HTERT RPE-1 (cell line): ENCODE results near the gene POMT2.
"Not testable (repeated sequence)": the region's sequence is repeated elsewhere in the genome, so short reads cannot be mapped to it uniquely, and the experiment has no call there.

Source experiments
- in situ Hi-C: fragments of 300-500 bp; cut with MboI; formaldehyde crosslinking; loops from 4 replicates; pipeline ENCODE4 v1.14.3; 2020; ENCODE audit warnings: low sequenced_read_pairs

The POMT2 gene

GRCh38 chr14:77303417-77304156 is 17.1 kb downstream of the POMT2 start:
- in situ Hi-C loops: no loop called here

GRCh38 chr14:77302926-77303325 is 17.8 kb downstream of the POMT2 start:
- in situ Hi-C loops: no loop called here

DNA sequence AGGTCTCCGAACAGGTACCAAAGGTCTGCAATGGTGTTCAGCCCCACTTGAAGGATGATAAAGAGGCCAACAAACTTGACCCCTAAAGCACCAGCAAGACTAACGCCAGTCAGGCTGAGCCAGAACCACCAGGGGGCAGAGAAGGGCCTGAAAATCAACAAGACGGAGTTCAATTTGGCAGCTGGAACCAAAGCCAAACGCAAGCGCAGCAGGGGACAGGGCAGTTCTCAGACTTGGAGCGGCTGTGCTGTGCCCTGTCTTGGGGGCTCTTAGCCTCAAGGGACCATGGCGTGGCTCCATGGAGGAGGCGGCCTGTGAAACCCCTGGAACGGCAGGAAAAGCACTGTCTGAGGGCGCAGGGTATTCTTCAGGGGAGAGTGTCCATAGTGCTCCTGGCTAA is 19.6 kb downstream of the POMT2 start:
- in situ Hi-C loops: no loop called here

- in situ Hi-C loops: no loop called here
These were observed 20.9 kb downstream of the POMT2 start for GRCh38 chr14:77299771-77300170.

DNA sequence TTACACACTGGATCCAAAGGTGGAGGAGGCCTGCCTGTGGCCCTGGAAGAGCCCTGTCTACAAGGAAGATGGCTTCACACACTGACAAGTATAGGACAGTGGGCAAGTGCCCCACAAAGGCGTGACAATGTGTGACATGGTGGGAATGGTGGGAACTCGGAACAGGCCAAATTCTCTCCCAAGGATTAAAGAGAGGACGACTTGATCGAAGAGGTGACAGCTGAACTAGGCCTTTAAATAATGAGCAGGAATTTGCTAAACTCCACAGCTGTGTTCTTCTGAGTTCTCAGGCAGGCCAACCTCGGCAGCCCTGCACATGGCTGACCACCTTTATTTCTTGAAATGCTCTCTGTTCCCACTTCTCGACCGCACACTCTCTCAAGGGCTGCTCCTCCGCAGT is 23.8 kb downstream of the POMT2 start:
- in situ Hi-C loops: no loop called here

GRCh38 chr14:77296155-77296554 is 24.5 kb downstream of the POMT2 start:
- in situ Hi-C loops: no loop called here

- in situ Hi-C loops: no loop called here
These were observed 30.0 kb downstream of the POMT2 start for GRCh38 chr14:77290705-77291104.

DNA sequence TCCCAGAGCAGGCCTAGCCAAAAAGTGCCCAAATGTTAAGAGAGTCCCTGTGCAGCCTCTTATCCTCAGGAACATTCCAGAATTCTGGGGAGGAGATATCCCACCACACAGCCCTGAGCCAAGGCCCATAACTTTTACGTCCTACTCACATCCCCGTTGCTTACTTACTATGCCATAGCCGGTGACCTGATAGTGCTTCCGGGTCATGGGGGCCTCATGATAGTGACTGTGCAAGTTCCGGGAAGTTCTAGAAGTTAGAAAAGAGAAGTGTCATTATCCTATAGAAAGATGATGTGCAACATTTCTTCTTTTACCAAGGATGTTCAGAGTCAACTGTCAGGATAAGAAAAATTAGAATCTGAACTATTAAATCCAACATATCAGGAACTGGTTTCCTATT is 34.1 kb downstream of the POMT2 start:
- in situ Hi-C loops: no loop called here

DNA sequence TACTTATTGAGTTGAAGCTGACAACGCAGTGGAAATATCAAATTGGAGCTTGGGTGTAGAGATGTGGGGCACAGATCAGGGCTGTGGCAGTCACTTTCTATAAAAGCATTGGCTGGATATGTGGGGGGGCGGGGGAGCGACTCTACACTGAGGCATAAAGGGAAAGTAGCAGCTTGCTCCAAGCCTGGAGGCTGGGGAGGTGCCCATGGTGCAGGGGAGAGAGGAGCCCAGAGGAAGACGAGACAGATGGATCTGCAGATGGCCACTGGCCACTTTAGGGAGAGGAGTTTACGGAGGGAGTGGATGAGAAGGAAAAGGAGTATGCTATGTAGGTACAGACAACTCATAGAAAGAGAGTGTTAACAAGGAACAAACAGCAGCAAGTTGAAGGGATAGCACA is 36.2 kb downstream of the POMT2 start:
- in situ Hi-C loops: no loop called here

DNA sequence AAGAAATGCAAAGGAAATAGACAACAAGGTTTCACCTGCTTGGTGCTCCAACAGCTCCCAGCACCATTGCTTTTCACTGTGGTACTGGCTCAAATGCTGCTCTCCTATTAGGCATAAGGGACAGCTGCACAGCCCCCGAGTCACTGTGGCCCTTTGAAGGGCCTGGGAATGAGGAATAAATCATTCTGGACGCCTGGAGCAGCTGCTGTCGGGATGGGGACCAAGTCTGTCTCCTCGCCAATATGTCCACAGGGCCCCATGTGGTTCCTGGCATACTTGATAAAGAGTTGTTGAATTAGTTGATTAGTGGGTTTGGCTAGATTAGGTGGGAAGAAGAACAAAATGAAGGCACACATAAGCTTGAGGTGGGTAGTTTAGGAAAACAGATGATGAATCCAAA is 36.6 kb downstream of the POMT2 start:
- in situ Hi-C loops: no loop called here

- in situ Hi-C loops: no loop called here
These were observed 38.8 kb downstream of the POMT2 start for GRCh38 chr14:77281852-77282410.

DNA sequence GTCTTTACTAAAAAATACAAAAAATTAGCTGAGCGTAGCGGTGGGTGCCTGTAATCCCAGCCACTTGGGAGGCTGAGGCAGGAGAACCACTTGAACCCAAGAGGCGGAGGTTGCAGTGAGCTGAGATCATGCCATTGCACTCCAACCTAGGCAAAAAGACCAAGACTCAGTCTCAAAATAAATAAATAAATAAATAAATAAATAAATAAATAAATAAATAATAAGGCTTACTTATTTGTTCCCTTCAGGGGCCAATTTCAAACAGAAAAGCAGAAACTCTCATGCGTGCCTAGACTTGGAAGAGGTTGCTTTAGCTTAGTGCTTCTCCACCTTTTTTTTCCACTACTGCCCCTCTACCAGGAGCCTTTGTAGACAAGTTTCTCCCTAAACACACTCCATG is 39.8 kb downstream of the POMT2 start:
- in situ Hi-C loops: not testable (repeated sequence)

GRCh38 chr14:77279719-77280118 is 41.0 kb downstream of the POMT2 start:
- in situ Hi-C loops: no loop called here

GRCh38 chr14:77278461-77279230 is 42.0 kb downstream of the POMT2 start:
- in situ Hi-C loops: no loop called here

GRCh38 chr14:77276959-77277358 is 43.7 kb downstream of the POMT2 start:
- in situ Hi-C loops: no loop called here

GRCh38 chr14:77276295-77276935 is 44.3 kb downstream of the POMT2 start:
- in situ Hi-C loops: no loop called here

- in situ Hi-C loops: no loop called here
These were observed 45.1 kb downstream of the POMT2 start for GRCh38 chr14:77275601-77276017.

GRCh38 chr14:77275041-77275580 is 45.6 kb downstream of the POMT2 start:
- in situ Hi-C loops: no loop called here

DNA sequence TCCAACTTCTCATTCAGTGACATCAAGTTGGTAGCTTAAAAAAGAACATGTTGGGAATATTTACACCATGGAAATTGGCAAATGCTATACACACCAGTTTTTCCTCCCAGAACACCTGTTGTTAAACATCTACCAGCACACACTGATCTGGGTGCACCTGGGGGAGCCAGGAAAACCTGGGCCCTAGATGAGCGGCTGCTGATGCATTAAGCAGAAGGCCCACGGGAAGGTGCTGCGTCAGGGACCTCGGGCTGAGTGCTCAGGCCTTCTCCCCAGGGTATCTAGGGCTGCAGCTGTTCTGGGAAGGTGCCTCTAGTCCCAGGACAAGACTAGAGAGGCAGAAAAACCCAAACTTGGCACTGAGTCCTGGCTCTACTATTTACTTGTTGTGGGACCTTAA is 46.9 kb downstream of the POMT2 start:
- in situ Hi-C loops: no loop called here

DNA sequence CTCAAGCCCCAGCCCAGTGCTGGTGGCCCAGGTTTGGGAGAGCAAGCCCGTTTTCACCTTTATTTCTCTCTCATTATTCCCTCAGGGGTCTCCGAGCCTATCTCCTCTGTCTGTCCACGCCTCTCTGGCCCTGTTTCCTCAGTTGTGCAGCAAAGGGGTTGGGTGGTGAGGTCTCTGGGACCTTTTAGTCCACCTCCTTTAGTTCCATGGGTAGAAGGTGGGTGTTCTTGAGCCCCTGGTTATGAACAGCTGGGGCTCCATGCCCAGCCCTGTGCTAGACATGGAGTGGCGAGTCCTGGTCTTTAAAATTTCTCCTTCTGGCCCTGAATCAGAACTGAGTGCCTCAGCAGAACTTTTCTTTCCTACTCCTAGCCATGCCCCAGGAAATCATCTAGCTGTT is 48.4 kb downstream of the POMT2 start:
- in situ Hi-C loops: no loop called here

DNA sequence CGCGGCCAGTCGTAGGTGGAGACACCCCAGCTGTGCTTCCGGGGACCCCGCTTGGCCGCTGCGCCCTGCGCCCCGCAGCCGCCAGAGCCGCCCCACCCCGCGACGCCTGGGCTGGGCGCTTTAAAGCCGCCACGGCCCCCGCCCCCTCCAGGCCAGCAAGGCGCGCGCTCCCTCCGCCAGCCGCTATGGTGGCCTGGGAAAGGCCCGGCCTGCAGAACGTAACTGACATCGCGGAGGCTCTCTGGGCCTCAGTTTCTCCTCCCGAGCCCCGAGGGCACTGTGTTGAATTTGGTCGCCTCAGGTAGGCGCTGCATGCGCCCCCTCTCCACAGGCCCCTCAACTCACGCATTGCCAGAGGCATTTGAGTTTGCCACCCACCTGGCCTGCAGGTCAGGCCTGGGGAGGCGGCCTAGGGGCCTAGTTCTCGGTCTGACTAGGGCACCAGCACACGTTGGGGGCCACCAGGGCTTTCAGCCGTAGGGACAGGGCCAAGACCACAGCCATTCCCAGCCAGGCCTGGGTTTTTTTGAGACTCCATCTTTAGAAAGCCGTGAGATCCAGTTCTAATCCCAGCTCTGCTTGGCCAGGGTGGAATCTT is 49.5 kb downstream of the POMT2 start, which contains the start of gene NGB:
Gene NGB (minus strand): TSS at position 94 of the 598 bp plus-strand sequence. CDS start 269 bp downstream, outside the sequence.
- in situ Hi-C loops: no loop called here
